Esophagus squamous epithelium (tissue), 5 donors: Measurements from ENCODE around the gene HTRA2. TPM values are rescaled to one million over a fixed set of nuclear protein-coding genes. Genes with fewer than 3 reads are reported as not detected.

ENCODE experiments used
- DNase-seq: peaks from one replicate; lab custom pipeline; 2025; lab: John Stamatoyannopoulos, UW
- H3K27ac ChIP-seq, 4 donors: fragments of 200-600 bp; sonication (generic); one replicate each; pipeline ENCODE4 v1.5.1; 2016 to 2019; ENCODE audit warnings: mild to moderate bottlenecking in 1 of 4
- H3K27me3 ChIP-seq, 4 donors: fragments of 200-600 bp; sonication (generic); 1 replicate in 3 of 4; 2 replicates in 1 of 4; pipeline versions ENCODE4 v1.5.1 to v1.6.0; 2017 to 2021; ENCODE audit warnings: antibody characterized with exemption in 1 of 4
- H3K36me3 ChIP-seq, 3 donors: fragments of 200-600 bp; sonication (generic); one replicate each; pipeline ENCODE4 v1.5.1; 2016 to 2019
- H3K4me1 ChIP-seq, 3 donors: fragments of 200-600 bp; sonication (generic); one replicate each; pipeline ENCODE4 v1.5.1; 2017 to 2019
- H3K4me3 ChIP-seq, 4 donors: fragments of 200-600 bp; sonication (generic); 1 replicate in 3 of 4; 2 replicates in 1 of 4; pipeline ENCODE4 v1.5.1; 2016 to 2019; ENCODE audit warnings: mild to moderate bottlenecking in 2 of 4, moderate library complexity in 1 of 4
- H3K9me3 ChIP-seq, 3 donors: fragments of 200-600 bp; sonication (generic); one replicate each; pipeline ENCODE4 v1.5.1; 2016 to 2019
- POLR2A ChIP-seq, 4 donors: fragments of 450-650 bp; IDR thresholded peaks; one replicate each; pipeline ENCODE4 v1.6.1; 2017; ENCODE audit warnings: antibody characterized with exemption in 4 of 4, mild to moderate bottlenecking in 4 of 4, moderate library complexity in 3 of 4
- WGBS, 2 donors: methylation state at CpG; one replicate each; pipeline ENCODE4 v1.1.5; 2018; 5-methylcytosine and 5-hydroxymethylcytosine counted together
- intact Hi-C: fragments of 100-400 bp; cut with DNase I; formaldehyde crosslinking; loops from one replicate; pipeline ENCODE4 v1.15.0; 2022
- total RNA-seq, 4 donors: library from RNA; depleted of rRNA; stranded (reverse); fragments of >200 nt; gene quantifications; one replicate each; pipeline ENCODE4 v1.1.0, GENCODE V29; 2016
- TF ChIP-seq, protein P1 (sequence below), 6 experiments: fragments of 450-650 bp in 4 of 6; fragments of 200-600 bp in 2 of 6; sonication (generic) in 2 of 6; IDR thresholded peaks; one replicate each; pipeline ENCODE4 v1.5.1; 2016 to 2019; ENCODE audit warnings: antibody characterized with exemption in 6 of 6, mild to moderate bottlenecking in 4 of 6, moderate library complexity in 4 of 6
- donor health status: DM: yes; HTN: yes; CAD: no.

The HTRA2 gene
- total RNA-seq, 4 donors from 2014 or later: 16.9 to 25.8 (median 22.0) TPM

DNA sequence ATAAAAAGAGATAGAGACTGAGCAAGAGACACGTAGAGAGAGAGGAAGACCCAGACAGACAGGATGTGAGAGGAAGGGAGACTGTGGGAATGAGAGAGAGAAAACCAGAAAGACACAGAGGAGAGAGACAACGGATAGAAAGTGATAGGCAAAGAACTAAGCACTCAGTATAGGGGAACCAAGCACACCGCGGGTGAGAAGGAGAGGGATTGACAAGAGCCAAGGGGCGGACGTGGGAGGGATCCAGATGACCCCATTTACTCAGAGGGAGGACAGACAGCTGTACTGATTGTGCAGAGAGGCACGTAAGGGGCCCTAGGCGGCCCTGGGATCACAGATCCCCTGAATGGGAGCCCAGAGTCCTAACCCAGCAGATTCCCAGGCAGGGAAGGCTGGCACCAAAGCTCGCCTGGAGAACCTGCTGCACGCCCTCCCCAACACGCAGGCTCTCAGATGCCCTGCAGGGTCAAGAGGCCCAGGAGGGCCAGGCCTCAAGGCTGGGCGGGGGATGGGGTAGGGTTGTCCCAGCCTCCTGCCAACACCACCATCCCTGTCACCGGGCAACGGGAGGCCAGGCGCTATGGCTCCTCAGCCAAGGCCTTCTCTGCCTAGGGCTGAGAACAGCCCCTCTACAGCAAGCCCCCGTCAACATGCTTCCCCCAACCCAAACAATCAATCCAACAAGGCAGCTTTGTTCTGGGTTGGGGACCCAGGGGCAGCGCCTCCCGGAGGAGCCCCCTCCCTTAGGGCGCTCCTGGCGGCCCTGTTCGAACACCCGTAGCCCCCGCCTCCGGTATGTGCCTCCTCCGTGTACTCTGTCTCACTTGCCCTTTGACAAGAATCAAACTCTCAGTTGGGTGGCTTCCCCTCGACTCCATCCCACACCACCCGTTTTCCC, 23.4 kb downstream of the HTRA2 start:
- no peak for TF ChIP-seq POLR2A (IDR thresholded peaks at IDR 0.05)
- TF ChIP-seq, protein P1, sequence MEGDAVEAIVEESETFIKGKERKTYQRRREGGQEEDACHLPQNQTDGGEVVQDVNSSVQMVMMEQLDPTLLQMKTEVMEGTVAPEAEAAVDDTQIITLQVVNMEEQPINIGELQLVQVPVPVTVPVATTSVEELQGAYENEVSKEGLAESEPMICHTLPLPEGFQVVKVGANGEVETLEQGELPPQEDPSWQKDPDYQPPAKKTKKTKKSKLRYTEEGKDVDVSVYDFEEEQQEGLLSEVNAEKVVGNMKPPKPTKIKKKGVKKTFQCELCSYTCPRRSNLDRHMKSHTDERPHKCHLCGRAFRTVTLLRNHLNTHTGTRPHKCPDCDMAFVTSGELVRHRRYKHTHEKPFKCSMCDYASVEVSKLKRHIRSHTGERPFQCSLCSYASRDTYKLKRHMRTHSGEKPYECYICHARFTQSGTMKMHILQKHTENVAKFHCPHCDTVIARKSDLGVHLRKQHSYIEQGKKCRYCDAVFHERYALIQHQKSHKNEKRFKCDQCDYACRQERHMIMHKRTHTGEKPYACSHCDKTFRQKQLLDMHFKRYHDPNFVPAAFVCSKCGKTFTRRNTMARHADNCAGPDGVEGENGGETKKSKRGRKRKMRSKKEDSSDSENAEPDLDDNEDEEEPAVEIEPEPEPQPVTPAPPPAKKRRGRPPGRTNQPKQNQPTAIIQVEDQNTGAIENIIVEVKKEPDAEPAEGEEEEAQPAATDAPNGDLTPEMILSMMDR (IDR thresholded peaks at IDR 0.05): no peak
- Histone ChIP-seq H3K27me3 (peaks cover 0 to 53% (median 0%) of the 10 kb centered on the region in 4 donors), H3K36me3 (peaks cover 0 to 8% (median 0%) of the 10 kb centered on the region in 3 donors), H3K27ac (peak overlapping the region; percentile 73 to 89 (median 82)), H3K4me3 (peak overlapping the region; percentile 45 to 70 (median 65)), H3K9me3 (no peaks in the 10 kb centered on the region), H3K4me1 (peaks cover 14 to 54% (median 26%) of the 10 kb centered on the region in 3 donors)
- DNase-seq: no peak
- intact Hi-C loops: no loop called here
- whole genome bisulfite sequencing, 2 donors: 60 to 67% methylated on average over 16 to 19 of the region's 27 CpGs

DNA sequence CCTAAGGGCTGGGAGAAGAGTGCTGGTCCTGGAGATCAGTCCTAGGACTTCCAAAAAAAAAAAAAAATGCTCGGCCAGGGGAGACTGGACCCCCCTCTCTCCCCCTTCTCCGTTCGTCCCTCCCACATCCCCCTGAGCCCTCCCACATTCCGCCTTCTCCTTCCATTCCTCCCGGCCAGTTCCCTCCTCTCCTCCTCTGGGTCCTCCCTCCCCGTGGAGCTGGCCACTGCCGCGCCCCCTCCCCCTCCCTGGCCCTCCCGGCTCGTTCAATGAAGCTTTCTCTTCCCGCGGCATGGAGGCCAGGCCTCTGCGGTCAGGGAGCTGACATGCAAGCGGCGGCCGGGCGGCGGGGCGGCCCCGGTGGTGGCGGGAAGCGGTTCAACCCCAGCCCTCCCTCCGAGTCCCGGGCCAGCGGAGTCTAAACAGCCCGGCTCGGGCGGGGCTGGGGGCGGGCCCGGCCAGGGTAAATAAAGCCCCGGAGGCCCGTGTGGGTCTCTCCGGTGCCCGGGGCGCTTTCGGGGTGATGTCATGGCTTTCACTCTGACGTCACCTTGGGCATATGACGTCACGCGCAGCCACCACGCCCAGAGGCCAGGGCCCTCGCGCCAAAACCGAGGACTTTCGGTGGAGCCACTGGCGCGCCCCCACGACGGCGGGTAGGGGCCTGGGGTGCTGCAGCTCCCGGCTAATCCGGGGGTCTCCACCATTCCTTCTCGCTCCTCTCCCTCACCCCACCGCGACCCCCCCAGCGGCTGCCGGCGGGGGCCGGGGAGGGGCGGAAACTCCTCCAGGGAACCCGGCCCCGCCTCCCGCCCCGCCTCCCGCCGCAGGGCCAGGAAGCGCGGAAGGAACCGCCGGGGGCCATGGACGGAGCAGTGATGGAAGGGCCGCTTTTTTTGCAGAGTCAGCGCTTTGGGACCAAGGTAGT, 24.4 kb downstream of the HTRA2 start, which contains the start of the genes DOK1 and LOXL3:
TSS of gene DOK1 (plus strand) at position 829 of the 928 bp plus-strand sequence. CDS start at position 864, 35 bp downstream.
TSS of gene LOXL3 (minus strand) at position 51 of the 928 bp plus-strand sequence. CDS start 1,308 bp downstream, outside the sequence.
- H3K9me3 ChIP-seq: no peaks in the 10 kb centered on the region
- H3K4me3 ChIP-seq: peak within 1 kb of the TSS; percentile 45 to 70 (median 65)
- peak in 1 of 4 donors; percentile 47 for TF ChIP-seq POLR2A (IDR thresholded peaks at IDR 0.05)
- TF ChIP-seq, protein P1 (IDR thresholded peaks at IDR 0.05): no peak
- peaks cover 0 to 43% (median 0%) of the 10 kb centered on the region in 4 donors for H3K27me3 ChIP-seq
- peak; percentile 22 for DNase-seq
- intact Hi-C loops: no loop called here
- WGBS, 2 donors: 0 to 5% methylated on average over 4 to 8 of the region's 73 CpGs
- H3K27ac ChIP-seq: peak within 1 kb of the TSS; percentile 73 to 89 (median 82)
- peaks cover 14 to 44% (median 17%) of the 10 kb centered on the region in 3 donors for H3K4me1 ChIP-seq
- peaks cover 0 to 8% (median 0%) of the 10 kb centered on the region in 3 donors for H3K36me3 ChIP-seq

DNA sequence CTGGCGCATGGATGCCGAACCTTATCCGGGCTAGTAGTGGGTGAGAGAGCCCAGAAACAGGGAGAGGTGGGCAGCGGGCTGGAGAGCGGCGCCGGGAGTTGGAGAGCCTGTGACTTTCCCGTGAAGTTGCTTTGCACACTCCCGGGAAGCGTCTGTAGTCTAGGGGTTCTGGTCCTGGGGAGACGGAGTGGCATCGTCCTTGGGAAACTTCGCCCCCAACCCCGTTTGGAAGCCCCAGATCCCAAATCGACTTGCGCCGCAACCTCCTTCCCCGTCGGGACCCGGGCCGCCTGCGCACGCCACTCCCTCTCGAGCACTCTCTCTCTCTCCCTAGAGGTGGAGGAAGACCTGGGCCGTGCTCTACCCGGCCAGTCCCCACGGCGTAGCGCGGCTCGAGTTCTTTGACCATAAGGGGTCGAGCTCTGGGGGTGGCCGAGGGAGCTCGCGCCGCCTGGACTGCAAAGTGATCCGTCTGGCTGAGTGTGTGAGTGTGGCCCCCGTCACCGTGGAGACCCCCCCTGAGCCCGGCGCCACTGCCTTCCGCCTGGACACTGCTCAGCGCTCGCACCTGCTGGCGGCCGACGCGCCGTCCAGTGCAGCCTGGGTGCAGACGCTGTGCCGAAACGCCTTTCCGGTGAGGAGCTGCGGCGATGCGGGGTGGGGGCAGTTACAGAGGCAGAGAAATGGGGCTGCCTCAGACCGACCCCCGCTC, 25.2 kb downstream of the HTRA2 start:
- WGBS, 2 donors: 0% methylated on average over 1 to 5 of the region's 58 CpGs

DNA sequence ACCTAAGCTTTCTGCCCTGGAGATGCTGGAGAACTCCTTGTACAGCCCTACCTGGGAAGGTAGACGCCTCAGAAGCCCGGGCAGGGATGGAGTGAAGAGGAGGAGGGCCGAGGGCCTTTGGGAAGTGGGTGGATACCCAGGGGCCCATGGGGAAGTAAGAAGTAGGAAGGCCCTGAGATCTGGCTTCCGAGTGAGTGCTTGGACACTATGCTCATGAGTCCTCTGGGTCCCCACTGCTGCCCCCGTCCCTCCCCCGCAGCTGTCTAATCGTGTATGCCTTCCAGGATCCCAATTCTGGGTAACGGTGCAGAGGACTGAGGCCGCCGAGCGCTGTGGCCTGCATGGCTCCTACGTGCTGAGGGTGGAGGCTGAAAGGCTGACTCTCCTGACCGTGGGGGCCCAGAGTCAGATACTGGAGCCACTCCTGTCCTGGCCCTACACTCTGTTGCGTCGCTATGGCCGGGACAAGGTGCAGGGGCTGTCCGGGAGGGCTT, 25.9 kb downstream of the HTRA2 start:
- no peak for DNase-seq
- Histone ChIP-seq H3K27me3 (peaks cover 0 to 40% (median 0%) of the 10 kb centered on the region in 4 donors), H3K4me3 (peak overlapping the region; percentile 45 to 70 (median 65)), H3K4me1 (peaks cover 8 to 35% (median 10%) of the 10 kb centered on the region in 3 donors), H3K36me3 (peaks cover 0 to 8% (median 0%) of the 10 kb centered on the region in 3 donors), H3K9me3 (no peaks in the 10 kb centered on the region), H3K27ac (peak overlapping the region in 3 of 4 donors; percentile 77 to 89 (median 88))
- TF ChIP-seq, protein P1 (IDR thresholded peaks at IDR 0.05): no peak
- TF ChIP-seq POLR2A (IDR thresholded peaks at IDR 0.05): no peak
- intact Hi-C loops: no loop called here
- WGBS, 2 donors: 73 to 87% methylated on average over 6 to 11 of the region's 17 CpGs

More for the DNA sequence above, 25.2 kb downstream of the HTRA2 start:
- Histone ChIP-seq H3K36me3 (peaks cover 0 to 8% (median 0%) of the 10 kb centered on the region in 3 donors), H3K9me3 (no peaks in the 10 kb centered on the region), H3K27me3 (peaks cover 0 to 38% (median 0%) of the 10 kb centered on the region in 4 donors), H3K27ac (peak overlapping the region; percentile 73 to 89 (median 82)), H3K4me1 (peaks cover 8 to 35% (median 10%) of the 10 kb centered on the region in 3 donors), H3K4me3 (peak overlapping the region; percentile 45 to 70 (median 65))
- intact Hi-C loops: no loop called here
- TF ChIP-seq, protein P1 (IDR thresholded peaks at IDR 0.05): no peak
- no peak for TF ChIP-seq POLR2A (IDR thresholded peaks at IDR 0.05)
- DNase-seq: no peak
